Activated T-helper 1 cell treated with anti-CD3 and anti-CD28 coated beads, Interleukin-12 subunit alpha, Interleukin-12 subunit beta, Interleukin-2, Interleukin-4 antibody, amounts not matched to agents 30 ng/mL and 10 ng/mL and 1 ng/mL, durations not matched to agents 14 hours and 24 hours and 36 hours (primary cell): Measurements from ENCODE around the gene GABPA. TPM values are rescaled to one million over a fixed set of nuclear protein-coding genes. Genes with fewer than 3 reads are reported as not detected.

Experiments used
- DNase-seq: peaks from one replicate; pipeline ENCODE4 v3.0.0; 2021; ENCODE audit warnings: low spot score
- H3K27ac Mint-ChIP-seq: one replicate; pipeline ENCODE4 v1.8.0; 2021; ENCODE audit warnings: mild to moderate bottlenecking, mixed read lengths
- H3K27me3 Mint-ChIP-seq: one replicate; pipeline ENCODE4 v1.8.0; 2022; ENCODE audit warnings: mild to moderate bottlenecking, moderate library complexity, mixed read lengths; ENCODE audit not compliant: insufficient read depth
- H3K36me3 Mint-ChIP-seq: one replicate; pipeline ENCODE4 v1.8.0; 2021; ENCODE audit warnings: low read depth, mixed read lengths
- H3K4me1 Mint-ChIP-seq: one replicate; pipeline ENCODE4 v1.8.0; 2021; ENCODE audit warnings: low read depth, mixed read lengths
- H3K4me3 Mint-ChIP-seq: one replicate; pipeline ENCODE4 v1.8.0; 2021; ENCODE audit warnings: mild to moderate bottlenecking, moderate library complexity, mixed read lengths
- H3K9me3 Mint-ChIP-seq: one replicate; pipeline ENCODE4 v1.8.0; 2021; ENCODE audit warnings: mixed read lengths
- intact Hi-C: fragments of 100-400 bp; cut with micrococcal nuclease; formaldehyde crosslinking; loops from one replicate; pipeline ENCODE4 v1.15.1; 2024
- total RNA-seq: library from RNA; stranded (reverse); gene quantifications from 2 replicates; pipeline ENCODE4 v1.2.3, GENCODE V29; 2022

Gene GABPA
- total RNA-seq, 1 donor from 2014 or later, result 26.9 TPM

DNA sequence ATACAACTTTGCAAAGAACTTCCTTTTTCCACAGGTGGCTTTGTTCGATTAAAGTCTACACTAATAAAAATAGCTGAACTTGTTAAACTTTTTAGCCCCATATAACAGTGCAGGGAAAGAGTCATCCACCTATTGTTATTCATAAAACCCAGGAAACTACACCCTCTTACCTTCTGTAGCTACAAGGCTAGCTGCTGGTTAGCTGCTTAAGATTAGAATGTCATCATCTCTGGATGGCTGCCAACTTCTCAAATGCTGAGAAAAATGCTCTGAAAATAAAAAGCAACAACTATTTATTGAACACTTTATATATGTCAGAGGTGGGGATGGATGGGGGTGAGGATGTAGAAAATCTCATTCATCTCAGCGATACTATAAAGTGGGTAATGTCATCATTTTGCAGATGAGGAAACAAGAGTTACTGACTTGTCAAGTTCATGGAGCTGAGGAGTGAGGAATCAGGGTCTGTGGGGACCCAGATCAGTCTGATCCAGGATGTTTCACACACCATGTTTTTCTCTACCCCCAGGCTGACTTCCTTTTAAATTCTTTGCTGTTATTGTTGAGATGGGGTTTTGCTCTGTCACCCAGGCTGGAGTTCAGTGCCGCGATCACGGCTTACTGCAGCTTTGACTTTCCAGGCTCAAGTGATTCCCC is 17.2 kb upstream of the GABPA start:
- intact Hi-C loops, result no loop called here
- Mint-ChIP-seq H3K4me3 (no peak overlapping the region), H3K9me3 (no peaks in the 10 kb centered on the region), H3K4me1 (peaks cover 4% of the 10 kb centered on the region), H3K27me3 (no peaks in the 10 kb centered on the region), H3K36me3 (peaks cover 11% of the 10 kb centered on the region), H3K27ac (no peak overlapping the region)
- DNase-seq, result no peak

DNA sequence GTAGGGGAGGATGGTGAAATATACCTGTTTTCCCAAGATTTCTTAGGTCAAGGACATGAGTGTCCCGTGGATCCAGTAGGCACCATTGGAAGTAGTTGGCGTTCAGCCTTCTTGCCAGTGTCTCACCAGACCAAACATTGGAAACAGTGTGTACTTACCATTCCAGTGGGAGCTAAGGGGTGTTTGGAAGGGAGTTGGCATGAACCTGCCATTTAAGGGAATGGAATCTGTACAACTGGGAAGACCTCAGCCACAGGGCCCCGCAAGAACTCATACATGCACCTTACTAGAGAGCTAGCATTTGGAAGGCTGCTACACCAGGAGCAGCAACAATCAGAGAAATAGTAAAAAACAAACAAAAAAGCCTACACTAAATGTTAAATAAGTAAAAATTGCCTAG is 12.8 kb upstream of the GABPA start:
- no peaks in the 10 kb centered on the region for H3K9me3 Mint-ChIP-seq
- peaks cover 31% of the 10 kb centered on the region for H3K36me3 Mint-ChIP-seq
- no peak overlapping the region for H3K27ac Mint-ChIP-seq
- no peak for DNase-seq
- no peak overlapping the region for H3K4me3 Mint-ChIP-seq
- peaks cover 5% of the 10 kb centered on the region for H3K4me1 Mint-ChIP-seq
- no peaks in the 10 kb centered on the region for H3K27me3 Mint-ChIP-seq
- intact Hi-C loops, result no loop called here

DNA sequence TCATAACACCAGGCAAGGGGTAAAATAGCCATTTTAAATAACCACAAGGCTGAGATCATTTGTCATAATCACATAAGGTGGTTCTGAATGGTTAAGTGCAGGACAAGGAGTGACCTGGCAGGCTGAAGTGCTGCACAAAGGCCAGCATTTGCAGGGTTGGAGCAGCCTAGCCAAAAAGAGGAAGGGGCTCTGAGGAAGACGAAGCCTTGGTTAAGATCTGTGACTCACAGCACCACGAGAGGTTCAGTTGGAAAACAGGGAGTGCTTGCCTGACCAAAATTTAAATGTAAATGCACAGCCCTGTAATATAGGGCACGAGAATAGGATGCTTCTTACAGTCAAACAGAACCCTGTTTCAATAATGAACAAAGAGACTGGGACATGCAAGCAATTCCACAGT is 12.1 kb upstream of the GABPA start:
- DNase-seq, result no peak
- H3K27ac Mint-ChIP-seq, result no peak overlapping the region
- no peaks in the 10 kb centered on the region for H3K27me3 Mint-ChIP-seq
- intact Hi-C loops, result no loop called here
- peaks cover 33% of the 10 kb centered on the region for H3K36me3 Mint-ChIP-seq
- H3K4me1 Mint-ChIP-seq, result peaks cover 5% of the 10 kb centered on the region
- H3K9me3 Mint-ChIP-seq, result no peaks in the 10 kb centered on the region
- no peak overlapping the region for H3K4me3 Mint-ChIP-seq

DNA sequence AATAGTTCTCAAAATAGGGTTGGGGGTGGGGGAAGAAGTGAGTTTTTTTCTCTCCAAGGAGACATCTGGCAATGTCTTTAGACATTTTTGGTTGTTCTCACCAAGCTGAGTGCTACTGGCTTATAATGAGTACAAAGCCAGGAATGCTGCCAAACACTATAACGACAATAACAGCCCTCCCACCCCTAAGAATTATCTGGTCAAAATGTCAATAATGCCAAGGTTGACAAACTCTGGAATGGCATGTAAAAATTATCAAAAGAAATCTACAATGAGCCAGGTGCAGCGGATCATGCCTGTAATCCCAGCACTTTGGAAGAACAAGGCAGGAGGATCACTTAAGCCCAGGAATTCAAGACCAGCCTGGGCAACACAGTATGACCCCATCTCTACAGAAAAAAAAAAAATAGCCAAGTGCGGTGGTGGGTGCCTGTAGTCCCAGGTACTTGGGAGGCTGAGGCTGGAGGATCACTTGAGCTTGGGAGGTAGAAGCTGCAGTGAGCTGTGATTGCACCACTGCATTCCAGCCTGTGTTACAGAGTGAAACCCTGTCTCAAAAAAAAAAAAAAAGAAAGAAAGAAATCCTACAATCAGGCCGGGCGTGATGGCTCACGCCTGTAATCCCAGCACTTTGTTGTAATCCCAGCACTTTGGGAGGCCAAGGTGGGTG is 2.5 kb upstream of the GABPA start:
- no peaks in the 10 kb centered on the region for H3K27me3 Mint-ChIP-seq
- no peak overlapping the region for H3K27ac Mint-ChIP-seq
- H3K9me3 Mint-ChIP-seq, result no peaks in the 10 kb centered on the region
- intact Hi-C loops, result loop anchor here (5.0 to 10.0 kb wide), 2 partner anchors 133 to 1305 kb away; no protein-coding TSS in a partner anchor
- peaks cover 26% of the 10 kb centered on the region for H3K36me3 Mint-ChIP-seq
- peaks cover 39% of the 10 kb centered on the region for H3K4me1 Mint-ChIP-seq
- no peak for DNase-seq
- H3K4me3 Mint-ChIP-seq, result peak overlapping the region; percentile 20

DNA sequence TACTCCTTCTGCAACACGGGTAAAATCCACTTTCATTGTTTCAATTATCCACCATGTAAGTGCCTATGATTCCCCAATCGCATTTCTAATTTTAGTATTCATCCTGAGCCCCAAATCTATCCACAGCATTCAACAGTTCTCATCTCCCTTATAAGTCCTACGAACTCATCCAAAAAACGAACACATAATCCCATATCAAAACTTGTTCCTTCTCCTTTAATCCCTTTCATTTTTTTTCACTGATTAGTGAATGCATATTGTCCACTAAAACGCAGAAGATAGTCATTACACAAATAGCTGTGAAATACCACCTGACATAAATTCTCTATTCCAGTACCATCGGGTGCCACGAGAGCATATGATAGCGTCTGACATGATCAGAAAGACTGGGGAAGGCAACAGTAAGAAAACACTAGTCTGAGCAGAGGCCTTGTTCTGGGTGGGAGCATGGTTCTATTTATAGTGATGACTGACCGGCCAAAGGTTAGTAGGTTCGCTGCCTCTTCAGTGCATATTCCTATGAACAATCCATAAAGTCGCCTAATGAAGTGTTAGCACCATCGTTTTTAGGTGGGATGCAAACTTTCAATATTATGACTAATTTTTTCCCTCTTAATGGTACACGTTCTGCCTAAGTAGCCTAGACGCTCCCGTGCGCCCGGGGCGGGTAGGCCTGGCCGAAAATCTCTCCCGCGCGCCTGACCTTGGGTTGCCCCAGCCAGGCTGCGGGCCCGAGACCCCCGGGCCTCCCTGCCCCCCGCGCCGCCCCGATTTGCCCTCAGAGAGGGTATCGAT is 716 bp upstream of the GABPA start:
- H3K4me3 Mint-ChIP-seq, result peak overlapping the region; percentile 97

DNA sequence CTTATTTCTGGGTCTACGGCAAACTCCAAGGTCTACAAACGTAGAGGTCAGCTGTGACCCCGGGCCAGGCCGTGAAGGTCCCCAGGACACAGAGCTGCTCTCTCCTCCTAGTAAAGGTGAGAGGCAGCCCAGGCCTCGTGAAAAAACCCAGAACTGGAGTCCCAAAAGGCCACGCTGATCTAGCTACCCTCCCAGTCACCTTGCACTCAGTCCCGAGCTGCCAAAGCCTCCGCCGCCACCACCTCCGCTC is 193 bp upstream of the GABPA start:
- H3K9me3 Mint-ChIP-seq, result no peaks in the 10 kb centered on the region
- H3K36me3 Mint-ChIP-seq, result peaks cover 8% of the 10 kb centered on the region
- H3K27me3 Mint-ChIP-seq, result no peaks in the 10 kb centered on the region
- DNase-seq, result no peak
- intact Hi-C loops, result loop anchor here (1.0 to 10.0 kb wide), 8 partner anchors 26 to 1307 kb away; partner anchors contain the start of gene JAM2
- H3K27ac Mint-ChIP-seq, result peak overlapping the region; percentile 100
- H3K4me3 Mint-ChIP-seq, result peak overlapping the region; percentile 97
- H3K4me1 Mint-ChIP-seq, result peaks cover 43% of the 10 kb centered on the region

More for the DNA sequence above, 716 bp upstream of the GABPA start:
- H3K36me3 Mint-ChIP-seq, result peaks cover 13% of the 10 kb centered on the region
- no peaks in the 10 kb centered on the region for H3K9me3 Mint-ChIP-seq
- H3K4me1 Mint-ChIP-seq, result peaks cover 43% of the 10 kb centered on the region
- intact Hi-C loops, result loop anchor here (1.0 to 10.0 kb wide), 8 partner anchors 25 to 1307 kb away; partner anchors contain the start of gene JAM2
- no peak for DNase-seq
- H3K27me3 Mint-ChIP-seq, result no peaks in the 10 kb centered on the region
- H3K27ac Mint-ChIP-seq, result peak overlapping the region; percentile 100

DNA sequence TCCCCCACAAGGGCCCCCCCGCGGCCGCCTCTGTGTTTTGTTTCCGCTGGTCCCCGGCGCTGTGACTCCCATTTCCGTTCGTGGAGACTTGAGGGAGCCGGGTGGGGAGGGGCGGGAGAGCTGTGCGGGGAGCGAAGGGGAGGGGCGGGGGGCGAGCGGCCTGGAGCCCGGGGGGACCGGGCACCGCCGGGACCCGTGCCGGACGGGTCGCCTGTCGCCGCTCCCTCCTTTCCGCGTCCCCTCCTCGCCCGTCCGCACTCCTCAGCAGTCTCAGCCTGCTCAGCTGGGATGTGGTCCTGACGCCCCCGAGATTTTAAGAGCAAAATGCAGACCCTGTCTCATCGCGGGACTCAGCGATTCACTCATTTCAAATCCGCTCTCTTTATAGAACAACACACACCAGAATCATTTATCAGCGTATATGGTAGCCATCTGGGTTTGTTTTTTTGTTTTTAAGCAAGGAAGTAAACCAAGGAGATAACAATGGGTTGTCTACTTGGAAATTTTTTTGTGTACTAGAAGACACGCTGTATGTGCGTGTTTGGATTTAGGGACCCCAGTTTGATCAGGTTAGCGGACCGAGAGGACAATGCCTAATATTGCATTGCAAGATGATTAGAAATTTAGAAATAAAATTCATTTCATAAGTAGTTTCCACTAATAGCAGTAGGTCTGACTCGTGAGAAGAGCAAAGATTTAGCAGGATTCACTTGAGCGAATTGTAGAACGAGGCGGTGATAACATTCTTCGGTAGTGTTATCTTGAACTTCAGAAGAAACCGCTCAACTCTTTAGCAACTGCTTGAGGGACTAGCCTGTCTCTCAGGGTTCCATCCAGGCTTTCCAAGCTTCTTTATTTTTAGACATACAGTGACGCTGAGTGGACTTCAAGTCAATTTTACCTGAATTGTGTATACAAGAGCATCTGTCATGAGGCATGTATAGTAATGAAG is 1.1 kb downstream of the GABPA start:
- Mint-ChIP-seq H3K36me3 (peaks cover 5% of the 10 kb centered on the region), H3K9me3 (no peaks in the 10 kb centered on the region), H3K27ac (peak overlapping the region; percentile 92), H3K4me3 (peak overlapping the region; percentile 97), H3K27me3 (no peaks in the 10 kb centered on the region), H3K4me1 (peaks cover 39% of the 10 kb centered on the region)
- DNase-seq, result peak; percentile 68
- intact Hi-C loops, result loop anchor here (1.0 to 10.0 kb wide), 7 partner anchors 21 to 434 kb away; partner anchors contain the start of gene APP

DNA sequence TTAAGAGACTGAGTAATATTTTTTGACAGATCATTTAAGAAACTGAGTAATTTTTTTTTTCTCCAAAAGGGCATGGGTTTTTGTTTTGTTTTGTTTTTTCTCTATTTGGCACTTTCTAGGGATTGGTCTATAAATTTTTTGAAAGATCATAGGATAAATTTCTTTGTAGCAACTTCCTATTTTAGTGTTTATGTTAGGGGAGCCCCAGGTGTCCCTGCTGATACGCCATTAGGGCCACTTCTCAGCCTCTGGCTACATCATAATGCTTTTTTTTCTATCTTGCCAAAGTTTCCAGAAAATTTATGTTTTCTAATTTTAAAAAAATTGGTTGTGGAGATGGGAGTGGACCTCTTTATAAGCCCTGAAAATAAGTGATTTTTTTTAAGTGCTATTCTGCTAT is 2.6 kb downstream of the GABPA start:
- peaks cover 9% of the 10 kb centered on the region for H3K36me3 Mint-ChIP-seq
- intact Hi-C loops, result loop anchor here (2.0 to 10.0 kb wide), 2 partner anchors 19 to 127 kb away; no protein-coding TSS in a partner anchor

DNA sequence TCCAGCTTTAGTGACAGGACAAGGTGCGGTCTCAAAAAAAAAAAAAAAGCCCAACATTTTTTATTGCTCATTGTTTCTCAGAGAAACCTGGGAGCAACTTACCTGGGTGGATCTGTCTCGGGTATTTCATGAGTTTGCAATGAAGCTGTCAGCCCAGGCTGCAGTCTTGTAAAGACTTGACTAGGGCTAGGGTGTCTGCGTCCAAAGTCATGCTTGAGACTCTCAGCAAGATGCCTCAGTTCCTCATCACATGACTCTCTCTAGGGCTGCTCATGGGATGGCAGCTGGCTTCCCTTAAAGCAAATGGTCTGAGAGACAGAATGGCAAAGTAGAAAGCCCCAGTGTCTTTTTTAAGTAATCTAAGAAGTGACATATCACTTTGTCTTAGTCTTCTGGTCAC is 8.1 kb downstream of the GABPA start:
- H3K4me3 Mint-ChIP-seq, result no peak overlapping the region
- no peaks in the 10 kb centered on the region for H3K27me3 Mint-ChIP-seq
- intact Hi-C loops, result no loop called here
- no peak overlapping the region for H3K27ac Mint-ChIP-seq
- no peak for DNase-seq
- peaks cover 6% of the 10 kb centered on the region for H3K4me1 Mint-ChIP-seq
- peaks cover 14% of the 10 kb centered on the region for H3K36me3 Mint-ChIP-seq
- no peaks in the 10 kb centered on the region for H3K9me3 Mint-ChIP-seq

More for the DNA sequence above, 2.6 kb downstream of the GABPA start:
- Mint-ChIP-seq H3K4me3 (no peak overlapping the region), H3K9me3 (no peaks in the 10 kb centered on the region), H3K27ac (no peak overlapping the region), H3K27me3 (no peaks in the 10 kb centered on the region), H3K4me1 (peaks cover 39% of the 10 kb centered on the region)
- DNase-seq, result no peak

DNA sequence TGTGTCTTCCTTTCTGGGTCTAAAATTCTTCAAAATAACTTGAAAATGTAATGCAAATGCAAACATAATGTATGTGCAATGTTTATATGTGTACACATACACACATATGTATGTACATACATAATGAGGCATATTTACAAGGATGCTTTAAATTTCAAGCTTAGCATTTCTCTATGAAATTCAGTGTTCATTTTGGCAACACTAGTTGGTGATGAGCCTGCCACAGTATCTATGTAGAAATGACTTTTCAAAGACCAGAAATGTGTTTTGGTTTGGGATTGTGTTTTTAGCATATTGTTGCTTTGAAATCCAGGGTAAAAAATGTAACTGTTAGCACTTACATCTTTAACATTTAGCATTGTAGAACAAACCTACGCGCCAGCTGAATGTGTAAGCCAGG is 10.1 kb downstream of the GABPA start:
- no peaks in the 10 kb centered on the region for H3K9me3 Mint-ChIP-seq
- no peak overlapping the region for H3K4me3 Mint-ChIP-seq
- no peak for DNase-seq
- H3K27me3 Mint-ChIP-seq, result no peaks in the 10 kb centered on the region
- intact Hi-C loops, result no loop called here
- H3K36me3 Mint-ChIP-seq, result peaks cover 18% of the 10 kb centered on the region
- H3K4me1 Mint-ChIP-seq, result peaks cover 2% of the 10 kb centered on the region
- no peak overlapping the region for H3K27ac Mint-ChIP-seq

DNA sequence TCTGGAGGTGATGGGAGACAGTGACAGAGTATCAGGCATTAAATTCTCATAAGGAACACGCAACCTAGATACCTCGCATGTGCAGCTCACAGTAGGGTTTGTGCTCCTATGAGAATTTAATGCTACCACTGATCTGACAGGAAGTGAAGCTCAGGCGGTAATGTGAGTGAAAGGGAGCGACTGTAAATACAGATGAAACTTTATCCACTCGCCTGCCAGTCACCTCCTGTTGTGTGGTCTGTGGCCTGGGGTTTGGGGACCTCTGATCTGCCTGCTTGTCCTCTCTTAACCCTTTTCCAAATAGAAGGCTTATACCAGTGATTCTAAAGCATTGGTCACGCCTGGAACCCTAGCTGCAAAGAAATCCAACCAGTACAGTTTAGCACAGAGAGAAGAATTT is 15.3 kb downstream of the GABPA start:
- peaks cover 34% of the 10 kb centered on the region for H3K36me3 Mint-ChIP-seq
- no peak for DNase-seq
- peak overlapping the region; percentile 71 for H3K27ac Mint-ChIP-seq
- no peak overlapping the region for H3K4me3 Mint-ChIP-seq
- peaks cover 13% of the 10 kb centered on the region for H3K4me1 Mint-ChIP-seq
- H3K27me3 Mint-ChIP-seq, result no peaks in the 10 kb centered on the region
- H3K9me3 Mint-ChIP-seq, result no peaks in the 10 kb centered on the region
- intact Hi-C loops, result no loop called here

DNA sequence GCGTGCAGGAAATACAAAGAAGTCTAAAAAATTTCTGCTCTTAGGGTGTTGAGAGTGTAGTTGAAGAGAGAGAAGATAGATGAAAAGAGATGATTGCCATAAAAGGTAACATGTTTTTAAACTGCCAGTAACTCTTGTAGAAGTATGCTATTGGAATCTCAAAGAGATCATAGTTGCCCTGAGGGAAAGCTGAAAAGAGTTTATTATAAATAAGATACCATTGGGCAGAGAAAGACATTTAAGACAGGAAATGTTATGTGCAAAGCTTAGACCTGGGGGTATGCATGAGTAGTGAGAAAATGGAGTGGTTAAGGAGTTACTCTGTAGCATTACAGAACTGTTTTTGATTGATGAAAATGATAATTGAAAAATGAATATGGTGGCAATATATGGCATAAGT is 17.6 kb downstream of the GABPA start:
- no peak overlapping the region for H3K4me3 Mint-ChIP-seq

More for the DNA sequence above, 17.6 kb downstream of the GABPA start:
- DNase-seq, result no peak
- Mint-ChIP-seq H3K9me3 (no peaks in the 10 kb centered on the region), H3K27ac (no peak overlapping the region), H3K27me3 (no peaks in the 10 kb centered on the region), H3K36me3 (peaks cover 35% of the 10 kb centered on the region), H3K4me1 (peaks cover 32% of the 10 kb centered on the region)
- intact Hi-C loops, result no loop called here
